ENCODE data around the gene UNK.
"Not testable (repeated sequence)": the region's sequence is repeated elsewhere in the genome, so short reads cannot be mapped to it uniquely, and the experiment has no call there.

The UNK gene

DNA sequence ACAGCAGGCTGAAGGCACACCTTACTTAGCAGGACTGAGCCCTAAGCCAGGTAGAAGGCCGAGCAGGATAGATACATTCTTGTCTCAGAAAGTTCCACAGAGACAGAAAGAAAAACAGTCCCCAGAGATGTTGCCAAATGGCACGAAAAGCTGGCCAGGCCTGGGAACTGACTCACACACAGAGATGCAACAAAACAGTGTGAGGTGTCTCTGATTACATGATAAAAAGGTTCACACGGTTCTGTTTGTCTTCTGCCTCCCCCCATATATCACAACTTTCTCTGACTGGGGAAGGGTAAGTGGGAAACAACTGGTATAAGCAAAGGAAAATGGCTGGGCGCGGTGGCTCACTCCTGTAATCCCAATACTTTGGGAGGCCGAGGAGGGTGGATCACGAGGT, 68.8 kb downstream of the UNK start:
- DNase-seq = no peak

DNA sequence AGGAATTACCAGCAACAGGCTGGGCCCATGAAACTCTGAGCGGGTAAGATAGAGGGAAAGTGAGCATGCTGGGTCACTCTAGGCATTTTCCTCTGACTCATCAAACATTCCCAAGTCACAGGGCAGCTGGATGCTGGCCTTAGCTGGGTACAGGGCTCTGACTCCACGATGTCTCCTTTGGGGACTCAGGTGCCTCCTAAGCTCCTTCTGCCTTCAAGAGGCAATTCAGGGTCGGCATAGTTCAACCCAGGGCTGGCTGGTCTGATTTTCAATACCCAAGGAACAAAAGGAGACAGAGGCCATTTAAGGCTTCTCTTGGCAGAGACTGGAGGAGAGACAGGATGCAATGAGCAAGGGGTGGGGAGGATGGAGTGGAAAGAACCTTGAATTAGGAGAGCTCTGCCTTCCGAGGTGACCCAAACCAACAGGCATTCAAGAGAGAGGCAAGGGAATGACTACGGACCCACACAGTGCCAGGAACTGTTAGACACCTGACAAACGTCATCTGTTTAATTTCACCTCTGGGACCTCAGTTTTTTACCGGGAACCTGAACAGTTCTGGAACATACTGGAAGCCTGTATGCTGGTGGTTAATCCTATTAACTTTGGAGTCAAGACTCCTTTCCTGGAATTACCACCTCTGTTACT, 69.6 kb downstream of the UNK start:
- no peak for DNase-seq

DNA sequence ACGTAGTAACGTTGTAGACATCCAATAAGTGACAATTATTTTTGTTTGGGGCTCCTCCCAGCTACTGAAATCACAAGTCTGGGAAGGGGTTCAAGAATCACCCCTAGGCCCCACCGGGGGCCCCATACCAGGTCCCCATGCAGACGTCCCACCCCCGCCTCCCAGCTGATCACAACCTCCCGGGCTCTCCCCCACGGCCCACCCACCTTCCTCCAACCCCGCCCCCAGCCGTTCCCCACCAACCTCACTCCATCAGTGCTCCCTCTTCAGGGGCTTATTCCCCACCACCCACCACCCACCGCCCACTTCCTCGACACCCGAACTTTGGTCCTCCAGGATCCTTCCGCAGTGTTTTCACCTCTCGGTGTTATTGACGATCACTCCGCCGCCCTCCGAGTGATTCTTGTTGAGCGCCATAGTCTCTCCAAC, 70.3 kb downstream of the UNK start:
- DNase-seq = no peak

DNA sequence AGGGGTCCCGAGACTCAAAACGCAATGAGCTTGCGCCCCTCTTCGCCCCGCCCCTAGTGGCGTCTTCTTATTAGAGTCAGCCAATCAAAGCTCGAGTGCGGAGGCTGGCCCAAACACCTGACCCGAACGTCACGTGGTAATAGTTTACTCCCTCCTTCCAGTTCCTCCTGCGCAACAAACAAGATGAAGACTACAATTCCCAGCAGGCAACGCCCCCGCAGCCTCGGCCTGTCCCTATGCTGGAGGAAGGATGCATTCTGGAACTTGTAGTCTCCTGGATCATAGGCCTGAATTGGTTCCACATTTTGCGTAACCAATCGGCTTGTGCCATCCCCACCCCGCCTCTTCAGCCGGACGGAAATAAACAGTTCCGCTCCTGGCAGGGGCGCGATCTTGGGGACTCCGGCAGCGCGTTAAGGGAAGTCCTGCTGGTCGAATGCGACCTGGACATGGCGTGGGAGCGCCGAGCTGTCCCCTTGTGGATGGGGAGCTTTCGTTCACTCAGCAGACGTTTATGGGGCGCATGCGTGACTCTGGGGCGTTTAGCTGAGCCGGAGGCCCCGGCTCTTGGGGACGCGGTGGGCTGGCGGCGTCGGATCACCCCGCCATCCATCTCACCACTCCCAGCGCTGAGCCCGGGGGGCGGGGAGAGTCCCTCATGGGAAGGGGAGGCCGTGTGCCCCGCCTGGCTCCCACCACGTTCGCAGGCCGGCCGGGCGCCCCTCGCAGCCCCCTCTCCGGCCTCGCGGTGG, 70.9 kb downstream of the UNK start, which contains the start of gene WBP2:
TSS of gene WBP2 (minus strand) at position 26 of the 752 bp plus-strand sequence. CDS start 38 bp downstream, outside the sequence.
- peak; percentile 95 for DNase-seq

DNA sequence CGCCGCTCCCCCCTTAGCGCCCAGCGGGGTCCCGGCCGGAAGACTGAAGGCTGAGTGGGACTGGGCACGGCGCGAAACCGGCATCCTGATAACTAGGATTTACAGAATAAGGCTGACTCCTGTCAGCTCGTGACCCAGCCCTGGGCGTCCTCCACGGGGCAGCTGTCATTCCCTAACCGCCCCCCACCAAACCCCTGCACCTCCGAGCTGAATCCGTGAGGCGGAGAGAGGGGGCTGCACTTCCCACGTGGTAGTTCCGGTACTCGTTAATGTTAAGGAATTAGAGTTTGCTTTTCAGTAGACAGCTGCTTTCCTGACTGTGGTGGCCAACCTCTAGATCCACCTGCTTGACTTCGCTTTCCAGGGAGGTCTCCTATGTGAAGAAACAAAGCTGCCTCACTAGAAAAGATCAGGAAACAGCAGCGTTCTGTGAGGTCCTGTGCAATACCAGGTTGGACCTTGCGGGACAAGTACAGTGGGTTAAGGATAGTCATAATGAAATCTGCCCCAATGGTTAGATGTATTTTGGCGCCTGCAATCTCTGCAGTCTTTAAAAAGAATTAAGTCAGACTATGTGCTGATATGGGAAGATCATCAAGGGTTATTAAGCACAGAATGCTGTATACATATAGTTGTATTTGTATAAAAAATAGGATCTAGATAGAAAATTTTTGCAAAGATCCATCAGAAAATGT, 71.6 kb downstream of the UNK start:
- peak; percentile 82 for DNase-seq

DNA sequence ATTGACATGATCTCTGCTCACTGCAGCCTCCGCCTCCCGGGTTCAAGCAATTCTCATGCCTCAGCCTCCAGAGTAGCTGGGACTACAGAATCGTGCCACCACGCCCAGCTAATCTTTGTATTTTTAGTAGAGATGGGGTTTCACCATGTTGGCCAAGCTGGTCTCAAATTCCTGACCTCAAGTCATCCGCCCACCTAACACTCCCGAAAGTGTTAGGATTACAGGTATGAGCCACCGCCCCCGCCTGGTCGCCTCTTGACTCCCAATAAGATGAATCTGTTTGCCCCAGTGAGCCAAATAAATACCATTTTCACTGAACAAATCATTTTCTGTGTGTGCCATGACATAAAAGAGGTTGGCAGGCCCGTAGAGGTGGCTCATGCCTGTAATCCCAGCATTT, 74.8 kb downstream of the UNK start:
- DNase-seq = not testable (repeated sequence)

DNA sequence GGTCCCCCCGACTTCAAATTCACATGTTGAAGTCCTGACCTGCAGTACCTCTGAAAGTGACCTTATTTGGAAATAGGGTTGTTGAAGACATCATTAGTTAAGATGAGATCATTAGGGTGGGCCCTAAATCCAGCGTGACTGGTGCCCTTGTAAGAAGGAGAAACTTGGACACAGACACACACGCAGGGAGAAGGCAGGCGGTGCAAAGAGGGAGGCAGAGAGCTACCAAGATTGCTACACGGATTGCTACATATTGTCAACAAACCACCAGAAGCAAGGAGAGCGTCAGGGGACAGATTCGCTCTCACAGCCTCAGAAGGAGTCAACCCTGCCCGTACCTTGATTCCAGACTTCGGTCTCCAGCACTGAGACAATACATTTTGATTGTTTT, 77.3 kb downstream of the UNK start:
- DNase-seq = no peak

DNA sequence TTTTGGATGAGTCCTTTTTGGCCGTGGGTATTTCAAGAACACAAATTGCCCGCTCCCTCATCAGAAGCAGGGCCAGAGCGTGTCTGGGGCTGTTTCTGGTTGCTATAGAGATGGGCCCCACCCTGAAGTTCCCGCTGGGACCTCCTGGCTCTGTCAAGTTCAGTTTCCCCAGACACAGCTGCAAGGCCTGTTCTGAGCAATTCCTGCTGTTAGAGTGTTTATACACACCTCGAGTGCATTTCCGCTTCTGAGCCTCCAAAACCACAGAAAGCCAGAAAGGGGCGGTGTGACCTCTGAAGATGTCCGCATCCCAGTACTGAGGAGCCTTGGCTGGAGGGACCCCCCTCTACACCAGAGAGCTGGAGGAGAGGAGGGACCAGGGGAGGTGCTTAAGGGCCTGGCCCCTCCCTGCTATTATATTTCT, 79.9 kb downstream of the UNK start:
- DNase-seq = no peak

DNA sequence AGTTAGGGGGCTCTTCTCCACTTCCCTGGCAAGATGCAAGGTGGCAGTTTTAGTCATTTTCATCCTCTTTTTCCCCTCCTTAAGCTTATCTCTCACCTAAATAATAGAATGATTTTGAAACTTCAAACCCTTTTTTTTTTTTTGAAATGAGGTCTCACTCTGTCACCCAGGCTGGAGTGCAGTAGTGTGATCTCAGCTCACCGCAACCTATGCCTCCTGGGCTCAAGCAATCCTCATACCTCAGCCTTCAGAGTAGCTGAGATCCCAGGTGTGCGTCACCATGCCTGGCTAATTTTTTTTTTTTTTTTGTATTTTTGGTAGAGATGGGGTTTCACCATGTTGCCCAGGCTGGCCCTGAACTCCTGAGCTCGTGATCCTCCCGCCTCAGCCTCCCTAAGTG, 80.3 kb downstream of the UNK start:
- not testable (repeated sequence) for DNase-seq

DNA sequence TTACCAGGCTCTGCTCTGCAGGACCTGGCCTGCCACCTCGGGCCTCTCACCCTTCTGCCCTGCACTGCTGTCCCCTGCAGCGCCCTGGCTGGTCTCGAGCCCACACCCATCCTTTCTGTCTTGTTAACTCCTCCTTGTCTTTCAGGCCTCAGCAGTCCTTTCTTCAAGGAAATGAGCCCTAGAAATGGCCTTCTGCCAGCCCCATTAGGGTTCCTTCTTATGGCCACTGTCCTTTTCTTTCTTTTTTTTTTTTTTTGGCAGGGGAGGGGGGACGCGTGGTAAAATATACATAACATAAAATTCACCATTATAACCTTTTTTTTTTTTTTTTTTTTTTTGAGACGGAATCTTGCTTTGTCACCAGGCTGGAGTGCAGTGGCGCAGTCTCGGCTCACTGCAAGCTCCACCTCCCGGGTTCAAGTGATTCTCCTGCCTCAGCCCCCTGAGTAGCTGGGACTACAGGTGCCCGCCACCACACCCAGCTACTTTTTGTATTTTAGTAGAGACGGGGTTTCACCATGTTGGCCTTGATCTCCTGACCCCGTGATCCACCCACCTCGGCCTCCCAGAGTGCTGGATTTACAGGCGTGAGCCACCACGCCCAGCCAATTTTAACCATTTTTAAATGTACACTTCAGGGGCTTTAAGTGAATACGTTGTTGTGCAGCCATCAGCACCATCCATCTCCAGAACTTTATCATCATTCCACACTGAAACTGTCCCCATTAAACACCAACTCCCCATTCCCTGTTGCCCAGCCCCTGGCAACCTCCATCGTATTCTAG, 81.0 kb downstream of the UNK start:
- not testable (repeated sequence) for DNase-seq

DNA sequence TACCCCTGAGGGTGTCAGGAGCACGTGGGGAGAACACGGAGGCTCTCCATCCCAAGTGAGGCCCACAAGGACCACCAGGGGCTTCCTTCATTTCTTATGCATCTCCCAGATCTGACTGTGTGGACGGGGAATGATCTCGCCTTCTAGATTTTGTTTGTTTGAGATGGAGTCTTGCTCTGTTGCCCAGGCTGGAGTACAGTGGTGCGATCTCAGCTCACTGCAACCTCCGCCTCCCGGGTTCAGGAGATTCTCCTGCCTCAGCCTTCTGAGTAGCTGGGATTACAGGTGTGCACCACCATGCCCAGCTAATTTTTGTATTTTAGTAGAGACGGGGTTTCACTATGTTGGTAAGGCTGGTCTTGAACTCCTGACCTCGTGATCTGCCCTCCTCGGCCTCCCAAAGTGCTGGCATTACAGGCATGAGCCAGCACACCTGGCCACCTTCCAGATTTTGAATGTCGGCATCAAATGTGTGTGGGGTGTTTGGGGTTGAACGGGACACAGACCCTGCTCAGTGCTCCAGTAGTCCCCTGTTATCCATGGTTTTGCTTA, 84.2 kb downstream of the UNK start:
- DNase-seq = not testable (repeated sequence)

DNA sequence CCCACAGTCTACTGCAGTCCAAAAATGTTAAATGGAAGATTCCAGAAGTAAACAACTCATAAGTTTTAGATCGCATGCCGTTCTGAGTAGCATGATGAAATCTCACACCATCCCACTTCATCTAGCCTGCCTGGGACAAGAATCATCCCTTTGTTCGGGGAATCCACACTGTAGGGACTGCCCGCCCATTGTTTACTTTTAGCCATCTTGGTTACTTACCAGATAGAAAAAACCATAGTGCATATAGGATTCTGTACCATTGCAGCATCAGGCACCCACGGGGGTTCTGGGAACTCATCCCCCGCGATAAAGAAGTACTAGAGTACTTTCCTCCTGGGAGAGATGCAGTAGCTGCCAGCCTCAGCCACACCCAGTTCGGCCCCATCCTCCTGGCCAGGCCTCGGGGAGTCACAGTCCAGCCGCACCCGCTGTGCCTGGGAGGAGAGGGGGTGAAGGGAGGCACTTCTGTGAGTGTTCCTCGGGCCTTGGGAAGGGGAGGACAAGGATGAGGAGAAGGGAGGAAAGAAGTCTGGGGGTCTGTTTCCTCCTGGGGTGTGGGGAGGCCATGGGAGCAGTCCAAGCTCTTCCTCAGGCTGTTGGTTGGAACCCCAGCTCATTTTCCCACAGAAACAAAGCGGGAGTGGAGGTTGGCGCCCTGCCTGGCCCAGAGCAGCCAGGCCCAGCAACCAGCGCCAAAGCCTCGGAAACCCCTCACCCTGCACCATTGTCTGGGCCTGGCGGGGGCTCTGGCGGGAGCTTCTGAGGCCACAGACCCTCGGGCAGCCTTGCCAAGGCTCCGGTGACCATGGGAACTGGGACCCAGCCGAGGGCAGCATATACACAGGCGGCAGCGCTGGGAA, 84.9 kb downstream of the UNK start:
- no peak for DNase-seq

DNA sequence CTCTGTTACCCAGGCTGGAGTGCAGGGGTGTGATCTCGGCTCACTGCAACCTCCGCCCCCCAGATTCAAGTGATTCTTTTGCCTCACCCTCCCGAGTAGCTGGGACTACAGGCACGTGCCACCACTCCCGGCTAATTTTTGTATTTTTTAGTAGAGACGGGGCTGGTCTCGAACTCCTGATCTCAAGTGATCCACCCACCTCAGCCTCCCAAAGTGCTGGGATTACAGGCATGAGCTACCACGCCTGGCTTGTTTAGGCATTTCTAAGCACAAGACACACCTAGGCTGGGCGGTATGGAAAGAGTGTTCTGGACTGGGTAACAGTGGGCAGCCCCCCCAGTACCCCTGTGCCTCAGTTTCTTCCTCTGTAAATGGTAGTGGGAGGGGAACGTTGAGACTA, 85.6 kb downstream of the UNK start:
- DNase-seq = not testable (repeated sequence)

DNA sequence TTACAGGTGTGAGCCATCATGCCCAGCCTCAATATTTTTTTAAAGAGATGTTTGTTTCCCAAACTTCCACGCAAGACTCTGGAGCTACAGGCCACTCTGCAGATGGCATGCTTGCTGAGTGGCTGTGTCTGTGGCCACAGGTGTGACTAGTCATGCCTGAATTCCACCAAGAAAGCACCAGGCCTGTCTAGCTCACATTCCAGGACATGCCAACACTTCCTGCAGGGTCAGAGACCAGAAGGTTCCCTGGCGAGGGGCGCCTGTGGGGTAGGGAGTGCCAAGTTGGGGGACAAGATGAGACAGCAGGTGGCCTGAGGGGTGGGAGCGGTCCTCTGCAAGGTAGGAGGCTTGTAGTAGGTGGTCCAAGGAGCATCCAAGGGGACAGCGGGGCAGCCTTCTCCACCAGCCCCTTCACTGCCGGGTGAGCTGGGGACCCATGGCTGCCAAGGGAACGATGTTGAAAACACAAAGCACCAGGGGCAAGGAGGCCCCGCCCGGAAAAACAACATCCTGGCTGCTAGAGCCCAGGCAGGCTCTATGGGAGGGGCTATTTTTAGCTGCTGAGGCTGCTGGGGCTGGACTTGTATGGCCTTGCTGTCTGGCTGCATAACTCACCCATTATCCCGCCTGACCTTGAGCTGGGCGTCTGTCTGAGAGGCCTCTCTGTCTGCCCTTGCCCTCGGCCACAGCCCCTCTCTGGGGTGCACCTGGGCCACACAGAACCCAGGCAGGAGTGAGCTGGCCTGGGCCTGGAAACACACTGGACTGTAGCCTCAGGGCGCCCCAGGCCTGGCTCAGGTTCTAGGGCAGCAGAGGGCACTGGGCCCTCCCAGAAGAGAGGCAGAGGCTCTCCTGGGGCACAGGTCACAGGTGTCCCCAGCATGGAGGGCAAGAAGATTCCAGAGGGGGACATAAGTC, 88.1 kb downstream of the UNK start:
- DNase-seq = no peak

DNA sequence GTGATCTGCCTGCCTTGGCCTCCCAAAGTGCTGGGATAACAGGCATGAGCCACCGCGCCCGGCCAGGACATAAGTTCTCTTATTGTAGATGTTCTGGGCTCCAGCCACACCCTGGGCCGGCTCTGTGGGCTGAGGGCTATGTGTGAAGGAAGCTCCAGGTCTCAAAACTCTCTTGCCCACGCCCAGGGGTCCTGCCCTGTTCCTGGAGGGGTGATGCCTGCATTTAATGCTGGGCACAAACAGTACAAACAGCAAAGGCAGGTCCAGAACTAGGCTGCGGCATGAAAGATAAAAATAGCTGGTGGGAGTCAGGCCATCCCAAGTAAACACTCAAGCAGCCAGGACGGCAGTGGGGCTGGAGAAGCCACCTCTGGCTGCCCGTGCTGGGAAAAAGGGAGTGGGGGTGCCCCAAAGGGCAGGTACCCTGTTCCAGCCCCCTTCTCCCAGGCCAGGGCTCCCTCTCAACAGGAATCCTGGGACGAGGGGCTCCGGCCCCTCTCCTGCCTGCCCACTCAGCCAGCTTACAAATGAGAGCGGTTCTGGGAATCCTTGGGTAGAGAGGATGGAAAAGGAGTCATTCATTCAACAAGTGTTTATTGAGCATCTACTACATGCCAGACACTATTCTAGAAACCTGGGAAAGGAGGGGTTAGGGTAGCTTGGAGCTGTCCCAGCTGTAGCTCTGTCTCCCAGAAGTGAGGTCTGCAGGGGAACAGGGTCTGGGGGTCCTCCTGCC, 89.1 kb downstream of the UNK start:
- no peak for DNase-seq

DNA sequence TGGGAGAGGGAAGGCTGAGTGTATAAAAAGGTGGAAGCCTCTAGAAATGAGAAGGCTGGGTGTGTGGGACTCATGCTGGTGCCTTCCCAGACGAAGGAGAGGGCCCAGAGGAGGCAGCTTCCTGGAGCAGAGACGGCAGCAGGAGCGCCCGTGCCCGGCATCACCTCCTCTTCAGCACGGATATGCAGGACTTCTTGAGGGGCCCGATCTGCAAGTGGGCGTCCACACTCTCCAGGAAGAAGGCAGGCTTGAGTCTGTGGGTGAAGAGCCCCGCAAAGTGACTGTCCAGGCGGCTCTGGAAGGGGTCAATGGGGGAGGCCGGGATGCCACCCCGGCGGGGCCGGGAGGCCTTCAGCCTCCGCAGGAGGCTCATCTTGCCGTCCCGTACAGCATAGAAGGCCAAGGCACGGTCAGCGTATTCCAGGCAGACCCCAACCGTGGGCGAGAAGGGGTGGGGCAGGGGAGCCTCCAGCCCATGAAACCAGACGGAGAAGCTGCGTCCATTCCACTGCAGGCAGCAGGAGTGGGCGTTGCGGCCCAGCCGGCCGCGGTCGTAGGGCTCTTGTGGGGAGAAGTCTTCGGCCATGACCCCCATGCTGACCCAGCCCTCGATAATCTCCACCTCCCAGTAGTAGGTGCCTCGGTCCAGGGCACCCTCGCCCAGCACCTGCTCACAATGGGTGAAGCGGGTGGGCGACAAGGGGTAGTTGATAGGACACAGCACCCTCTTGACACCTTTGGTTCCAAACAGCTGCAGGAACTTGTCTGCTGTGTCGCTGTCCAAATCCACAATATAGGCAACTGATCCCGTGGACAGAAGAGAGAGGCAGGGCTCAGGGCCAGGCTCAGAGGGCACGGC, 89.9 kb downstream of the UNK start:
- DNase-seq = no peak
